HG02610 (cell line): ENCODE measurements around the gene NUDC.

Experiments used
- ATAC-seq: cut with Tn5 transposase; IDR thresholded peaks from one replicate; pipeline ENCODE4 v1.9.1; 2021; ENCODE audit warnings: mild to moderate bottlenecking, moderate library complexity; ENCODE audit not compliant: unreplicated experiment

Gene NUDC

DNA sequence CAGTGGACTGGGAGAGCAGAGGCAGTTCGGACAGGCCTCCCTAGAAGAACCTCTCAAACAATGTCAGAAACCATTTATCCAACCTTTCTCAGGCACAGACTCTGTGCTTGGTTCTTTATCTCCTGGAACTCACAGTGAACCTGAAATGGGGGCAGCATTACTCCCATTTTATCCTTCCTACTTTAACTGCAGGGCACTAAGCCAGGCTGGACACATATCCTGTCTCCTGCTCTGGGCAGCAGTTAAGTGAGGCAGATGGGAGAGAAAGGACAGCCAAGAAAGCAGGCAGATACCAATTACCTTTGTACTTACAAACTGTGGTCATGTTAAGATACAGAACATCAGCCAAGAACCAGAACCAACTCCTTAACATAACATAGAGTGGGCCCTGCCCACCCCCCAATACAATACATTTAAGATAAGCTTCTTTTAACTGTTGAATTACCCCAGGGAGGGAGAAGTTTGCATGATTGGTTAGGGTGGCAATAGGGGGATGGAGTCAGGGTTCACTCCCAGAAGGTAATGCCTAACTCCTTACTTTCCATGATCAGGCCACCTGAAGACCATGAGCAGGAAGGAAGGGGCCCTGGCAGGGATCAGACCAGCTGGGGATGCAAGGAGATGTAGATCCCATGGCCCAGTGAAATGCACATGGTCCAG is 27.9 kb downstream of the NUDC start:
- no peak for ATAC-seq

GRCh38 chr1:26949926-26950319 is 28.4 kb downstream of the NUDC start:
- no peak for ATAC-seq

- ATAC-seq = no peak
Observed at GRCh38 chr1:26950602-26951001, 29.1 kb downstream of the NUDC start.

DNA sequence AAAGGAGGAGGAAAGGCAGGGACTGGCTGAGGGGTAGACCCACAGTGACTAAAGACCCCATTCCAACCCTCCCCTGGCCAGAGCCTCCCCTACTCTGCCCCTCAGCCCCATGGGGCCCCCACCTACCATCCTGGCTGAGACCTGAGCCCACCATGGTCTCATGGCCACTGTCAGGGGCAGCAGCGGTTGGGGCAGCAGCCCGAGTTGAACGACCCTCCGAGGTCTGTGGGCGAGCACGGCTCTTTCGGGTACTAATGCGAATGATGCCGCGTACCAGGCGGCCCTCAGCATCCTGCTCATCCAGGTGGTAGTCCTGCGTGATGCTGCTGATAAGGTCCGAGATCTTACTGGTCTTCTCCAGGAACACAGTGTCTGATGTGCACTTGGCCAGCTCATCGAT is 29.7 kb downstream of the NUDC start:
- no peak for ATAC-seq

- ATAC-seq = no peak
Observed at GRCh38 chr1:26951821-26952497, 30.4 kb downstream of the NUDC start.

GRCh38 chr1:26953374-26953773 is 31.8 kb downstream of the NUDC start:
- ATAC-seq = no peak

- ATAC-seq = no peak
Observed at GRCh38 chr1:26956321-26956720, 34.8 kb downstream of the NUDC start.

- ATAC-seq = no peak
Observed at GRCh38 chr1:26957306-26957705, 35.8 kb downstream of the NUDC start.

GRCh38 chr1:26959270-26959669 is 37.7 kb downstream of the NUDC start:
- ATAC-seq = no peak

- ATAC-seq = no peak
Observed at GRCh38 chr1:26959722-26960624, 38.4 kb downstream of the NUDC start, which contains the start of gene KDF1. TSS of gene KDF1 (minus strand) at chr1:26960468. CDS start at chr1:26952380, 8,088 bp downstream.

- ATAC-seq = no peak
Observed at GRCh38 chr1:26960625-26960966, 39.1 kb downstream of the NUDC start.

DNA sequence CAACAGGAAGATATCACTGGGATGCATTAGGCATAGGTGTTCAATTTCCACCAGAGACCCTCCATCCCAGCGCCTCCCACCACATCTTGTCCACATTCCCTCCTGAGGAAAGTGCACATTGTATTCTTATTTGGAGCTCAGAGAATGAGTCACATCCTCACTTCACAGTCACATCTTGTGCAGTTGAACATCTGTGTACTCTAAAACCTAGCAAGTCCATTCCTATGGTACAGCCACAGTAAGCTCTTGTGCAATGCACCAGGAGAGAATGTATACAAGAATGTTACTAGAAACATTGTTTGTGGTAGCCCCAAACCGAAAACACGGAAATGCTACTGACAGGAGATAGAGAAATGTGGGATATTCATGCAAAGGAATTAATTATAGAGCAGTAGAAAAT is 40.3 kb downstream of the NUDC start:
- ATAC-seq = no peak

DNA sequence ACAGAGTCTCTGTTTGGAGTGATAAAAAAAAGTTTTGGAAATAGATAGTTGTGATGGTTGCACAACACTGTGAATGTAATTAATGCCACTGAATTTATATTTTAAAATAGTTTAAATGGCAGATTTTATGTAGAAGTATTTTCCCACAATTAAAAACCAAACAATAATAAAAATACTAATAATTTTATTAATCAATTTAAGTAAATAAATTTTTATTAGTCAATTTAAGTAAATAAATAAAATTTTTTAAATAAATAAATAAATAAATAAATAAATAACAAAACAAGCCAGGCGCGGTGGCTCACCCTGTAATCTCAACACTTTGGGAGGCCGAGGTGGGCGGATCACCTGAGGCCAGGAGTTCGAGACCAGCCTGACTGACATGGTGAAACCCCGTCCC is 43.7 kb downstream of the NUDC start:
- ATAC-seq = no peak

- no peak for ATAC-seq
Observed at GRCh38 chr1:26965628-26966027, 44.1 kb downstream of the NUDC start.

- ATAC-seq = no peak
Observed at GRCh38 chr1:26970810-26971209, 49.3 kb downstream of the NUDC start.

DNA sequence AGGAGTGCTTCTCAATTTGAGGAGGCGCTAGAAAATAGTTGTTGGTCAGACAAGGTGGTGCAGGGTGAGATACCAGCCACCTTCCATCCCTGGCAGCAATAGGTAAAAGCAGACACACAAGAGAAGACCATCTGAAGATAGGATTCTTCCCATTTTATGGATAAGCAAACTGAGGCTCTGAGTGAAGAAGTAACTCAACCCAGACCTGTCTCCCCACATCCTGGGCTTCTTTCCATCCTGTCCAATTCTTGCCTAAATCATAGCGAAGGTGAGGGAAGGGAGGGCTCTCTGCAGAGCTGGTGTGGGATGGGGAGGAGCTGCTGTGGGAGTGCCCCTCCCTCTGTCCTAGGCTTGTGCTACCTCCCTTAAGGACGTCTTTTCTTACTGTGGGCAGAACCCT is 50.0 kb downstream of the NUDC start:
- no peak for ATAC-seq

GRCh38 chr1:26972390-26972789 is 50.8 kb downstream of the NUDC start:
- no peak for ATAC-seq

DNA sequence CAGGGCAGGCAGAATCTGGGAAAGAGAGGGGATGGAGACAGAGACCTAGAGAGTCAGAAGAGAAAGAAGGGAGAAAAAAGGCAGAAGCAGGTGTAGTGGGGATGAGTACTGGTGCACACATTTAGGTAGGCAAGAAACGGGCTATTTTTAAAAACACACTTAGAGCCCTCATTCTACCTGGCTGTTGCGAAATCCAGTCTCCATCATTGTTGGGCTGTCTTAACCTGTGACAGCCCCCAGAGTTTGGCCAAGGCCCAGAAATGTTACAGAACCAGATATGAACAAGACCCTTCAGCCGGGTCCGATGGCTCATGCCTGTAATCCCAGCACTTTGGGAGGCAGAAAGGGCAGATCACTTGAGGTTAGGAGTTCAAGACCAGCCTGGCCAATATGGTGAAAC is 51.3 kb downstream of the NUDC start:
- no peak for ATAC-seq

DNA sequence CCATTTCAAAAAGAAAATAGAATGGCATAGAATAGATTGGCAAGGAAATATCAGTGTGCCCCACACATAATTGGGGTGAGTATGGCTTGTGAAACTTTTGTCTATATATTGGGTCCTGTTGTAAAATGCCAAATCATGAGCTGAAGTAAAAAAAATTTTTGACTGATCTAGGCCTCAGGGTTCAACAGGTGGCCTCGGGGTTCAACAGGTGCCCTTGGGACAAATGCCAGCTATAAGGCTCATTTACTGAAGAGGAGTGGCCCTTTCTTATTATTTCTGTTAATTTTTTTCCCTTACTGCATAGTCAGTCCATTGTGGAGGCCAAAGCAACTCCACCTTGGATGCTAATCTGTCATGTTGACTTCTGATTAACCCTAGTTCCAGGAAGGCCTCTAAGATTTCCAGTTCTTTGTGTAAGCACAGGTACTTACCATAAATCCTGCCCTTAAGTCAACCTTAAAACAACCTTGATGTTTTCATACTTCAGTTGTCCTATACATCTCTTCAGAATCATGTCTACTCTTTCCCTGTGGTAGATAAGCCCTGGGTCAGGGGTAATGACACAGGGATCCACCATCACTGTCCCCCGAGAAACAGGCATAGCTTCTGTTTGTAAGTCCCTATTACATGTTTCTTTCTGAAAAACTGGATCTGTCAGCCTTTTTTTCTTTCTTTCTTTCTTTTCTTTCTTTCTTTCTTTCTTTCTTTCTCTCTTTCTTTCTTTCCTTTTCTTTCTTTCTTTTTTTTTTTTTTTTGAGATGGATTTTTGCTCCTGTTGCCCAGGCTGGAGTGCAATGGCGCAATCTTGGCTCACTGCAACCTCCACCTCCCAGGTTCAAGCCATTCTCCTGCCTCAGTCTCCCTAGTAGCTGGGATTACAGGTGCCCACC is 55.3 kb downstream of the NUDC start:
- no peak for ATAC-seq

GRCh38 chr1:26978901-26979300 is 57.4 kb downstream of the NUDC start:
- no peak for ATAC-seq
